ENCODE measurements around the gene ARAF.
A peak's percentile ranks its signal among the peaks of the same experiment; 100 is the strongest.

ARAF gene

DNA sequence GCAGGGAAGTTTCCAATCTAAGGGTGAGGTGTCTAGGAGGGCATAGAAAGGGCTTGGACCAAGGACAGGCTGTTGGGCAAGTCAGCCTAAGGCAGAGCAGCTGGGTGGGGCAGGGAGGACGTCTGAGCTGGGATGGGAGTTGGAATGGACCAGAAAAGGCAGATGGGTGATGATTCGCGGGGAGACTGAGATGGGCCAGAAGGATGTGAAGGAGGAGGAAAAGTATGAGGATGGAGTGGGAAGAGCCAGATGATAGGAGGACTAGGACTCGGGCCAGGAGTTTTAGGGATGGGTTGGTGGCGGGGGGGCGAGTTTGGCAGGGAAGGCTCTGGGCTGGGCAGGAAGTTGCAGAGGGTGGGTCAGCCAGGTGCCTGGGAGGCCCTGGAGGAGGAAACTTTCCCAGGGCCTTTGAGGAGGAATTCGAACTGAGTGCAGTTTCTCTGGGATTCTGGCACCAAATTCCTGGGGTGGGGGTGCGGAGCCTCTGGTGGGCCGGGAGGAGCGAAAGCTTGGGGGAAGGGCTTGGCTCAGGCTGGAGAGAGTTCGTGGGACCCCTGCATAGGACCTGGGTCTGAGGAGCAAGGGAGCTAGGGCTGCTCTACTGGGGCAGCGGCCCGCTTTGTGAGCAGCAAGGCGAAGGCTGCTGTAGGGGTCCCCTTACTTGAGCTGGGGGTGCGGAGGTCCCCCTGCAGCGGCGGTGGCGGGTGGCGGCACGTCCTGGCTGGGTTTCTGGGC is 12.5 kb downstream of the ARAF start:
- ATAC-seq (ENCODE audit: low read depth) (no peak), DNase-seq (ENCODE audit: low spot score in 2 of 2) (no peak)
- no peaks in the 10 kb centered on the region for H3K9me3 Mint-ChIP-seq
- H3K27me3 Mint-ChIP-seq: peaks cover 23% of the 10 kb centered on the region
- peaks cover 12% of the 10 kb centered on the region for H3K4me1 Mint-ChIP-seq
- H3K4me3 Mint-ChIP-seq: no peak overlapping the region
- H3K27ac Mint-ChIP-seq: no peak overlapping the region
- H3K36me3 Mint-ChIP-seq: peaks cover 29% of the 10 kb centered on the region

DNA sequence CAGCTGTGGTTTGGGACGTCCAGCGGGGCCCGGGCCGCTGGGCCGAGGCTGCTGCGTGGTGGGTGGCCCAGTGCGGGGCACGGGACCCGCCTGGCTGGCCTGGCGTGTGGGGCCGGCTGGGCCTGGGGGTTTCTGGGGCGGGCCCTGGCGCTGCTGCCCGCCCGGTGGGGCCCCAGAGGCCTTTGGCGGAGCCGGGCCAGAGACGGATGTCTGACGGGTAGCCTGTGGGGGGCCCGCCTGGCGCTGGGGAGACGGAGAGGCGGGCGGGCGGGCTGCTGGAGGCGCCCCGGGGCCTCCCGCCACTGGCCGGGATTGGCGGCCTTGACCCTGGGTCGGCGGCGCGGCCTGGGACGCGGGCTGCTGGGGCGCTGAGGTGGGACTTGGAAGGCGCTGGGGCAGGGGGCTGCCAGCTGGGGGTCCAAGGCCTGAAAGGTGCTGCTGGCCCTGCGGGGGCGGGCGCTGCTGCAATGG is 13.1 kb downstream of the ARAF start:
- Mint-ChIP-seq H3K4me1 (peaks cover 12% of the 10 kb centered on the region), H3K27me3 (peaks cover 26% of the 10 kb centered on the region), H3K27ac (no peak overlapping the region), H3K9me3 (no peaks in the 10 kb centered on the region), H3K36me3 (peaks cover 26% of the 10 kb centered on the region), H3K4me3 (no peak overlapping the region)
- ATAC-seq (ENCODE audit: low read depth) (no peak), DNase-seq (ENCODE audit: low spot score in 2 of 2) (no peak)

DNA sequence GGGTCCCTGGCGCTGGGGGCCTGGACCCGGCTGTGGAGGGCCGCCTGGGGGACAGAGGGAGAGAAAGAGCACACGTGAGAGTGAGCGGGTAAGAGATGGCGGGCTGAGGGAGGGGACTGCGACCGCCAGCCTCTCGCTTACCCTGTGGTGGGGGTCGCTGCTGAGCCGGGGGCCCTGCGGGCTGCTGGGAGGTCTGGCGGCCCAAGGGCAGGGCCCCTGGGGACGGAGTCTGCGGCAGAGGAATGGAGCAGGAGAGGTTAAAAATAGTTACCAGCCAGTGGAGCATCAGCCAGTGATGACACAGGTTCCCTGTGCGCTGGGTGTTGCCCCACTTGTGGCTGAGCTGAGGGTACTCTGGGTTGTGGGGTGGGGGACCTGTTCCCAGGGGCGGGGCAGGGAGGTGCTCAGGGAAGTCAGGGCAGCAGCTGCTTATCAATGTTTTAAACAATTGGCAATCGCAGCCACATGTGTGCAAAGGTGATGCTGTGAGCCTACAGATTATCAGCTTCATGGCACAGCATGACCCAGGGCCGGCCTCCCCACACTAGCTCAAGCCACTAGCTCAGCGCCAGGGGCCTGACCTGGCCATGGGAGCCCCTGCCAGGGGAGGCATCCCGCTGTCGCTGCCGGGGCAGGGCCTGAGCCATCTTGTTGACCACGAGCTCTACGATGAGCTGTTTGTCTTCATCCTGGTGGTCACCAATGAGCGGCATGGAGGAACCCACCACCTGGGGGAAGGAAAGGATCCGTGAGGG is 13.7 kb downstream of the ARAF start:
- H3K27me3 Mint-ChIP-seq: peaks cover 30% of the 10 kb centered on the region

DNA sequence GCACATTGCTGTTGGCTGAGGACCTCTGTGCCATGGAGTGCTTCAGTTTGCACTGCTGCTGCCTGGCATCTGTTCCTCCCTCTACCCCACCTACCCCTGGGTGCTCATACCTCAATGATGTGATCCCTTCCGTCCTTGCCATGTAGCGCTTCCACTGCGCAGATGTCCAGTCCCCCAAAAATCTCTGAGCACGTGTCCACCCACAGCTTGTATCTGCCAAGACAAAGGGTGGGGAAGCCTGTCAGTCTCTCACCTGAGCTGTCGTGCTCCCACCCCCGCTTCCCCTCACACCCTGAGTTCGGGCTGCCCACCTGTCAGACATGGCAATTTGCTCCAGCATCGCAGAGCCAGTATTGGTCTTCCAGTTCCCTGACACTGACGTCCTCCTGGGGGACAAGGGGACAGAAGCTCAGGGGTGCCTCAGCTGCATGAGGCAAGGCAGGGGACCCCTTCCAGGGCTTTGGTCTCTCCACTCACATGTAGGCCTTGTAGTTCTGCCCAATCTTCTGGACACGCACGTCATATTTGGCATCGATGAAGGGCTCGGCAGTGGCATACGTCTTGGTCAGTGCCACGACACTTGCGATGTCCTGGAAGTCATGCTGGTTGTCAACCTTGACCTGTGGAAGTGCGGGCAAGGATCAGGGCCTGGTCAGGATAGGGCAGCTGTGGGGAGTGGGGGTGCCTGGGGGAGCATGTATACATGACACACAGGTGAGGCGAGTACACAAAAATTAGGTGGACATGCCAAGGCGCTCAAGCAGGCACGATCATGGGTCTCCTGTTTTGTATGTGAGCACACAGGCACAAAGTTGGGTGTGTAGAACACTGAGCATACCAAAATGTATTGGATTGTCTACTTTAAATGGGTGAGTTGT is 15.3 kb downstream of the ARAF start:
- Mint-ChIP-seq H3K4me1 (peaks cover 15% of the 10 kb centered on the region), H3K4me3 (no peak overlapping the region), H3K27me3 (peaks cover 33% of the 10 kb centered on the region), H3K36me3 (peaks cover 11% of the 10 kb centered on the region), H3K27ac (no peak overlapping the region), H3K9me3 (no peaks in the 10 kb centered on the region)
- ATAC-seq (ENCODE audit: low read depth) (no peak), DNase-seq (ENCODE audit: low spot score in 2 of 2) (no peak)

More for the DNA sequence above, 13.7 kb downstream of the ARAF start:
- no peak for DNase-seq (ENCODE audit: low spot score in 2 of 2)
- Mint-ChIP-seq H3K36me3 (peaks cover 23% of the 10 kb centered on the region), H3K4me1 (peaks cover 15% of the 10 kb centered on the region), H3K27ac (no peak overlapping the region), H3K4me3 (no peak overlapping the region), H3K9me3 (no peaks in the 10 kb centered on the region)
- no peak for ATAC-seq (ENCODE audit: low read depth)

DNA sequence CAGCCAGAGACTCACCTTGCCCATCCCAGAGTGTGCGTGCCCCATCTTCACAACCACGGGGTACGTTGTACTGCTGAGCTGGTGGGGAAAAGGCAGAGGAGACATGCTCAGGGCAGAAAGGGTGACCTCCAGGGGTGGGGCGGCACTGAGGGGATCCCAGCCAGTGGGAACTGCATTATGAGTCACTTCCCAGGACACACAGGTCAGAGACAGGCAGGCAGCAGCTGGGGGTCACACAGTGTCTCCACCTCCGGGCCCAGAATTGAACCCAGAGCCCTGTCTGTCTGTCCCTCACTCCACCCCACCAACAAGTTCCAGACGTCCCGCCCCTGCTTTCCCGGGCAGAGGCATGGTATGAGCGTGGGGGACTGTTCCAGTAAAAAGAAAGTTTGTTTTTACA is 16.4 kb downstream of the ARAF start:
- ATAC-seq (ENCODE audit: low read depth): no peak
- H3K4me1 Mint-ChIP-seq: peaks cover 20% of the 10 kb centered on the region
- no peak for DNase-seq (ENCODE audit: low spot score in 2 of 2)
- no peak overlapping the region for H3K4me3 Mint-ChIP-seq
- H3K36me3 Mint-ChIP-seq: peaks cover 2% of the 10 kb centered on the region
- H3K27ac Mint-ChIP-seq: no peak overlapping the region
- H3K9me3 Mint-ChIP-seq: no peaks in the 10 kb centered on the region
- peaks cover 31% of the 10 kb centered on the region for H3K27me3 Mint-ChIP-seq

DNA sequence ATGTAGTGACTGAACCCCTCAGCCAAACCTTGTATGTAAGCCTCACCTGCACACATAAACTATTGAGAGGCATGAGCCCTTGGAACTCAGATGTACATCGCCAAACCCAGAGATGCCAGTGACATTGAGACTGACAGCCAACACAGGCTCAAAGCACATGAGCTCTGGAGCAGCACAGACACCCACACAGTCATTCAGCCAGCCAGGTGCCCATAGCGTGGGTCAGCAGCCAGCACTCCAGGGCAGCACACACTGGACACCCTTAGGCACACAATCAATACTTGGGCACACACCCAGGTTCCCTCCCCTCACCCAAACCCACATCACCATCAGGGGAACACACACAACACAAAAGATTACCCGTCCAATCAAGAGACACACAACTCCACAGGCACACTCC is 16.9 kb downstream of the ARAF start:
- H3K4me1 Mint-ChIP-seq: peaks cover 21% of the 10 kb centered on the region
- H3K27me3 Mint-ChIP-seq: peaks cover 31% of the 10 kb centered on the region
- no peak overlapping the region for H3K27ac Mint-ChIP-seq
- no peak overlapping the region for H3K4me3 Mint-ChIP-seq
- H3K9me3 Mint-ChIP-seq: no peaks in the 10 kb centered on the region
- ATAC-seq (ENCODE audit: low read depth): no peak
- DNase-seq (ENCODE audit: low spot score in 2 of 2): no peak
- H3K36me3 Mint-ChIP-seq: peaks cover 2% of the 10 kb centered on the region

DNA sequence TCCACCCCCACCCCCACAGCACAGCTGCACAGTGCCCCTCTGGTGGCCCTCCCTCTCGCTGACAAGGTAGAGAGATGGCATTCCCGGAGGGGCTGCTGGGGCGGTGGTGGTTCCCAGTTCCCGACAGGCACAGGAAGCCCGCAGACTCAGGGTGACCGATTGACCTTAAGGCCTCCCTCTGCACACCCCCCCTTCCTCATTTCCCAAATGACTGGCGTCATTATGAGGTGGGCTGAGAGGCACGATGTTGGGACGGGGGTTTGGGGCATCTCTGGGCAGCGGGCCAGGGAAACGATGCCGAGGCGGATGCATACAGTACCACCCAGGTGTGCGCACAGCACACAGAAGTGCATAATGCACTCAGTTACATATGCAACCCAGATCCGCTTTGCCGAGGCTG is 17.7 kb downstream of the ARAF start:
- H3K4me3 Mint-ChIP-seq: no peak overlapping the region
- no peak for ATAC-seq (ENCODE audit: low read depth)

DNA sequence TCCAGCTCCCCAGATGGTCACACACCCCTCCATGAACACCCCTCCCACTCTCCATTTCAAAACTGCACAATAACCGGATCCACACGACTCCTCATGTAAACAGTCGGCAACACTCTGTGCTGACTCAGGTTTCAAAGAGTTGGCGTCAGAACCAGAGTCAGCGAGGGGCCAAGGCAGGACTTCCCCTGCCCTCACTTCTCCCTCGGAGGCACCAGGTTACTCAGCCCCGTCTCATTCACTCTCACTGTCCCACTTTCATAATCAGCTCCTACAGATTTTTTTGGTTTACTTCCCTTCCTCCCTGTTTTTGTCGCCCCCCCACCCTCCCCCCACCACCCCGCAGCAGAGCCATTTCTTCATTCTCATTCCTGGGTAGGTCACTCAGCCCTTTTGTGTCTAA is 18.5 kb downstream of the ARAF start:
- ATAC-seq (ENCODE audit: low read depth): no peak
- no peaks in the 10 kb centered on the region for H3K9me3 Mint-ChIP-seq
- peaks cover 22% of the 10 kb centered on the region for H3K4me1 Mint-ChIP-seq
- H3K27me3 Mint-ChIP-seq: peaks cover 26% of the 10 kb centered on the region
- no peaks in the 10 kb centered on the region for H3K36me3 Mint-ChIP-seq
- no peak overlapping the region for H3K27ac Mint-ChIP-seq
- no peak for DNase-seq (ENCODE audit: low spot score in 2 of 2)
- H3K4me3 Mint-ChIP-seq: no peak overlapping the region

More for the DNA sequence above, 17.7 kb downstream of the ARAF start:
- H3K9me3 Mint-ChIP-seq: no peaks in the 10 kb centered on the region
- H3K27me3 Mint-ChIP-seq: peaks cover 26% of the 10 kb centered on the region
- H3K36me3 Mint-ChIP-seq: no peaks in the 10 kb centered on the region
- no peak for DNase-seq (ENCODE audit: low spot score in 2 of 2)
- H3K4me1 Mint-ChIP-seq: peaks cover 20% of the 10 kb centered on the region
- no peak overlapping the region for H3K27ac Mint-ChIP-seq

DNA sequence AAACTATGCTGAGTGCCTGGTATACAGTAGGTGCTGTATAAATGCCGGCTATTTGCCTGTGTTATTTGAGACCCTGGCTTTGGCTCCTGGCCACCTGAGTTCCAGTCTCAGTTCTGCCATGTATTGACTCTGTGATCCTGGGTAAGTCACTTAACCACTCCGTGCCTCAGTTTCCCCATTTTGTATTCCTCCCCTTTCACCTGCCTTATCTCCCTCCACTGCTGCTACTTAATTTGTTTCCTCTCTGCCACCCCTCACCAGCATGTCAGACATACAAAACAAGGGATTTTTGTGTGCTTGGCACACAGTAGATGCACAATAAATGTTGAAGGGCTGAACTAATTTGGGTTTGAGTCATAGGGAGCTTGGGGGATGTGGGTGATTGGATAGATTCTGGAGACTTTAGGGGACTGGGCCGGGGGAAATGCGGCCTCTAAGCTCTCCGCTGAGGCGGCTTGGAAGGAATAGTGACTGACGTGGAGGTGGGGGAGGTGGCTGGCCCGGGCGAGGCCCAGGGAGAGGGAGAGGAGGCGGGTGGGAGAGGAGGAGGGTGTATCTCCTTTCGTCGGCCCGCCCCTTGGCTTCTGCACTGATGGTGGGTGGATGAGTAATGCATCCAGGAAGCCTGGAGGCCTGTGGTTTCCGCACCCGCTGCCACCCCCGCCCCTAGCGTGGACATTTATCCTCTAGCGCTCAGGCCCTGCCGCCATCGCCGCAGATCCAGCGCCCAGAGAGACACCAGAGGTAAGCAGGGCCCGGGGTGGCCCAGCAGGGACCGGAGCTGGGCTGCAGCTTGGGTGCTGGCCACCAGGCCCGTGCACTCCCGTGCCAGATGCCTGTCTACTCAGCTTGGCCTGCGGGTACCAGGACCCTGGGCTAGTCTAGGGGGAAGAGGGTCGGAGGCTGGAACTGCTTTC is 21.0 kb downstream of the ARAF start, which contains the start of gene TIMP1:
Gene TIMP1, plus strand, starts transcription at position 706 of the 917 bp plus-strand sequence. CDS start 980 bp downstream, outside the sequence.
- Mint-ChIP-seq H3K9me3 (no peaks in the 10 kb centered on the region), H3K4me3 (peak within 1 kb of the TSS; percentile 57), H3K4me1 (peaks cover 22% of the 10 kb centered on the region), H3K27ac (no peak within 1 kb of the TSS), H3K27me3 (peaks cover 15% of the 10 kb centered on the region), H3K36me3 (no peaks in the 10 kb centered on the region)
- ATAC-seq (ENCODE audit: low read depth) (peak; percentile 89), DNase-seq (ENCODE audit: low spot score in 2 of 2) (no peak)

DNA sequence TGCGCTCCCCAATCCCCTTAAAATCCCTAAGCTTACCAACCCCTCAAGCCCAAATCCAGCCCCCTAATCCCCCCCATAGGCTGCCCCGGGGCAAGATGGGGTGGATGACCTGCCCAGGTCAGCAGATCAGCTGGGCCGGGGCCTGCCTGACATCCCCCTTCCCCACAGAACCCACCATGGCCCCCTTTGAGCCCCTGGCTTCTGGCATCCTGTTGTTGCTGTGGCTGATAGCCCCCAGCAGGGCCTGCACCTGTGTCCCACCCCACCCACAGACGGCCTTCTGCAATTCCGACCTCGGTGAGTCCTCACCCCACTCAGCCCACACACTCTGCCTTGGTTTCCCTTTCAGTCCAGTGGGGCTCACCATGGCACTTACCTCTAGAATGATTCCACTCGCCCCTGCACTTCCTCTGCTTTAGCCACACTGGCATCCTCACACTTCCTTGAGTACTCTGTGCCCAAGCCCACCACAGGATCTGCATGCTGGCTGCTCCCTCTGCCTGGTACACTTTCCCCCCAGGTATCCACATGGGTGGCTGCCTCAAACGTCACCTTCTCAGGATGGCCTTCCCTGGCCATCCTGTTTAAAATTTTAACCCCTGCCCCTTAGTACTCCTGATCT is 22.3 kb downstream of the ARAF start:
- H3K4me1 Mint-ChIP-seq: peaks cover 19% of the 10 kb centered on the region

DNA sequence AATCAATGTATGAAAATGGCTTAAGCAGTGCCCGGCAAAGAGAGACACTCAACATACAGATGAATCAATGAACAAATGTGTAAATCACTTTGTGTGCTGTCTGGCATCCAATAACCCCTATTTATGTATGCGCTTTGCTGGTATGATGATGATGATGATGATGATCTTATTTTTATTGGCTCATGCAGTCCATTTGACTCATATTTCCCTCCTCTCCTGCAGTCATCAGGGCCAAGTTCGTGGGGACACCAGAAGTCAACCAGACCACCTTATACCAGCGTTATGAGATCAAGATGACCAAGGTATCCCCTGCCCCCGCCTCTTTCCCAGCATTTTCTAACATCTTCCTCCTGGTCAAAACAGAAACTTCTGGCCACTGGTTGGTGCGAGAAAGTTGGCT is 23.7 kb downstream of the ARAF start:
- ATAC-seq (ENCODE audit: low read depth): no peak
- Mint-ChIP-seq H3K4me3 (no peak overlapping the region), H3K27ac (no peak overlapping the region), H3K27me3 (peaks cover 4% of the 10 kb centered on the region), H3K4me1 (peaks cover 15% of the 10 kb centered on the region), H3K9me3 (no peaks in the 10 kb centered on the region), H3K36me3 (no peaks in the 10 kb centered on the region)
- DNase-seq (ENCODE audit: low spot score in 2 of 2): no peak

More for the DNA sequence above, 22.3 kb downstream of the ARAF start:
- Mint-ChIP-seq H3K27ac (no peak overlapping the region), H3K4me3 (peak overlapping the region; percentile 25), H3K27me3 (peaks cover 11% of the 10 kb centered on the region), H3K9me3 (no peaks in the 10 kb centered on the region), H3K36me3 (no peaks in the 10 kb centered on the region)
- DNase-seq (ENCODE audit: low spot score in 2 of 2): no peak
- ATAC-seq (ENCODE audit: low read depth): no peak

DNA sequence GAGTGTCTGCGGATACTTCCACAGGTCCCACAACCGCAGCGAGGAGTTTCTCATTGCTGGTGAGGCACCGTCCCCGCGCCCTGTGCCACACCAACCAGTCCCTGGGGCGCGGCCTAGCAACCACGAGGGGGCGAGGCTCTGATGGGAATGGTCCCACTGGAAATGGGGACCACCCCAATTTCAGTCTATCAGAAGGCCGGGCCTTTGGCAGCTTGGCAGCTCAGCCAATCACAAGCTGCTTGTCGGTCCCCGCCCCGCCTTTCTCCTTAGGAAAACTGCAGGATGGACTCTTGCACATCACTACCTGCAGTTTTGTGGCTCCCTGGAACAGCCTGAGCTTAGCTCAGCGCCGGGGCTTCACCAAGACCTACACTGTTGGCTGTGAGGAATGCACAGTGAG is 24.3 kb downstream of the ARAF start:
- DNase-seq (ENCODE audit: low spot score in 2 of 2) (no peak), ATAC-seq (ENCODE audit: low read depth) (no peak)
- H3K27ac Mint-ChIP-seq: no peak overlapping the region
- peaks cover 15% of the 10 kb centered on the region for H3K4me1 Mint-ChIP-seq
- H3K9me3 Mint-ChIP-seq: no peaks in the 10 kb centered on the region
- no peak overlapping the region for H3K4me3 Mint-ChIP-seq
- peaks cover 2% of the 10 kb centered on the region for H3K27me3 Mint-ChIP-seq
- H3K36me3 Mint-ChIP-seq: no peaks in the 10 kb centered on the region

Data from memory B cell (primary cell).